RPMI7951 (cell line): ENCODE measurements around the gene PTGR1. TPM values are rescaled to one million over a fixed set of nuclear protein-coding genes. Genes with fewer than 3 reads are reported as not detected.
"Not testable (repeated sequence)": the region's sequence is repeated elsewhere in the genome, so short reads cannot be mapped to it uniquely, and the experiment has no call there.

Source experiments
- DNase-seq: peaks from one replicate; pipeline ENCODE4 v3.0.0-alpha.2; 2012; ENCODE audit warnings: low read depth
- total RNA-seq: library from RNA; depleted of rRNA; stranded (reverse); fragments of >200 nt; shearing (Covaris generic); gene quantifications from 2 replicates; pipeline ENCODE4 v1.2.3, GENCODE V29; 2014; rRNA removed

The PTGR1 gene
- 86.5 and 92.4 TPM in 2 replicates for total RNA-seq

GRCh38 chr9:111599092-111599954 is at the start of gene PTGR1:
Gene PTGR1, minus strand, starts transcription at chr9:111599647. Its CDS starts 2,225 bp downstream, at chr9:111597422.
- DNase-seq, result peak; percentile 90

GRCh38 chr9:111649016-111649415 is 49.6 kb upstream of the PTGR1 start:
- no peak for DNase-seq

GRCh38 chr9:111648066-111648465 is 48.6 kb upstream of the PTGR1 start:
- DNase-seq, result no peak

GRCh38 chr9:111646417-111646816 is 47.0 kb upstream of the PTGR1 start:
- no peak for DNase-seq

GRCh38 chr9:111645806-111646205 is 46.4 kb upstream of the PTGR1 start:
- DNase-seq, result no peak

- no peak for DNase-seq
Measured at GRCh38 chr9:111644195-111644772, 44.8 kb upstream of the PTGR1 start.

GRCh38 chr9:111637421-111637950 is 38.0 kb upstream of the PTGR1 start:
- DNase-seq, result no peak

- DNase-seq, result no peak
Measured at GRCh38 chr9:111634860-111635259, 35.4 kb upstream of the PTGR1 start.

GRCh38 chr9:111633389-111633736 is 33.9 kb upstream of the PTGR1 start:
- DNase-seq, result no peak

- DNase-seq, result no peak
Measured at GRCh38 chr9:111632695-111633388, 33.4 kb upstream of the PTGR1 start.

- DNase-seq, result no peak
Measured at GRCh38 chr9:111632060-111632459, 32.6 kb upstream of the PTGR1 start.

GRCh38 chr9:111631214-111631971 is 31.9 kb upstream of the PTGR1 start, which contains the start of gene DNAJC25:
Gene DNAJC25, plus strand, starts transcription at chr9:111631334. Its CDS starts 74 bp downstream, at chr9:111631408.
- DNase-seq, result peak; percentile 97

GRCh38 chr9:111630964-111631213 is 31.4 kb upstream of the PTGR1 start:
- no peak for DNase-seq

GRCh38 chr9:111630182-111630963 is 30.9 kb upstream of the PTGR1 start:
- no peak for DNase-seq

GRCh38 chr9:111628411-111628810 is 29.0 kb upstream of the PTGR1 start:
- DNase-seq, result no peak

GRCh38 chr9:111627260-111627963 is 28.0 kb upstream of the PTGR1 start:
- DNase-seq, result peak; percentile 29

GRCh38 chr9:111622626-111623025 is 23.2 kb upstream of the PTGR1 start:
- peak; percentile 85 for DNase-seq

GRCh38 chr9:111621895-111622480 is 22.5 kb upstream of the PTGR1 start:
- peak; percentile 54 for DNase-seq

- not testable (repeated sequence) for DNase-seq
Measured at GRCh38 chr9:111617349-111617748, 17.9 kb upstream of the PTGR1 start.

- no peak for DNase-seq
Measured at GRCh38 chr9:111615928-111616327, 16.5 kb upstream of the PTGR1 start.
